Endothelial cell of umbilical vein (primary cell): ENCODE data around the gene NTN3. TPM values are rescaled to one million over a fixed set of nuclear protein-coding genes. Genes with fewer than 3 reads are reported as not detected.

Source experiments
- BruUV-seq: library from RNA; stranded (reverse); fragments of 400-500 nt; replicated peaks from 2 replicates; lab custom pipeline; 2021; lab: Mats Ljungman, UMichigan
- CTCF ChIA-PET: fragments of 300-600, 350-600 bp; sonication (Branson Sonifier 250); formaldehyde crosslinking; loops from one replicate; lab custom pipeline; 2021; ENCODE audit warnings: antibody characterized with exemption, inconsistent platforms; lab: Charles Lee
- POLR2A ChIA-PET: fragments of 300-600, 350-600 bp; sonication (Branson Sonifier 250); formaldehyde crosslinking; loops from one replicate; lab custom pipeline; 2021; ENCODE audit warnings: antibody characterized with exemption, inconsistent platforms; lab: Charles Lee
- DNase-seq: peaks from one replicate; pipeline ENCODE4 v3.0.0-alpha.2; 2011; ENCODE audit warnings: low read depth, low spot score
- FAIRE-seq: peaks from 2 replicates; lab custom pipeline; 2011; peaks lifted over from hg19 to GRCh38; lab: Jason Lieb, UNC
- H2AFZ ChIP-seq: 2 replicates; pipeline ENCODE4 v1.6.0; 2012; ENCODE audit warnings: low read depth, low read length, control low read depth, inconsistent platforms
- H3K27ac ChIP-seq: 2 replicates; pipeline ENCODE4 v1.5.1; 2011; ENCODE audit warnings: low read depth, mild to moderate bottlenecking, control low read depth, low read length, moderate library complexity; ENCODE audit not compliant: insufficient read depth
- H3K27me3 ChIP-seq, 2 experiments: 2 replicates each; pipeline versions ENCODE4 v1.6.0 to v1.6.1; 2011; ENCODE audit warnings: low read length in 2 of 2, mixed read lengths in 1 of 2; ENCODE audit not compliant: control insufficient read depth in 2 of 2, insufficient read depth in 2 of 2
- H3K36me3 ChIP-seq, 2 experiments: 2 replicates in 1 of 2; 3 replicates in 1 of 2; pipeline ENCODE4 v1.5.1; 2011; ENCODE audit warnings: low read length in 2 of 2, mild to moderate bottlenecking in 1 of 2, moderate library complexity in 1 of 2; ENCODE audit not compliant: control insufficient read depth in 2 of 2, insufficient read depth in 2 of 2; ENCODE audit errors: extremely low read depth in 1 of 2
- H3K4me1 ChIP-seq: 3 replicates; pipeline ENCODE4 v1.5.1; 2011; ENCODE audit warnings: mild to moderate bottlenecking, low read length; ENCODE audit not compliant: control insufficient read depth, insufficient read depth; ENCODE audit errors: extremely low read depth
- H3K4me2 ChIP-seq: 2 replicates; pipeline ENCODE4 v1.6.1; 2011; ENCODE audit warnings: low read length, control low read depth, mixed read lengths; ENCODE audit not compliant: insufficient read depth
- H3K4me3 ChIP-seq, 3 experiments: fragments of 200-600 bp in 1 of 3; sonication (generic), shearing (Covaris generic) in 1 of 3; replicated peaks in 1 of 3; 2 replicates each; pipeline ENCODE4 v1.5.1; 2011 to 2016; ENCODE audit warnings: control low read depth in 3 of 3, low read length in 3 of 3, mild to moderate bottlenecking in 2 of 3, inconsistent platforms in 1 of 3, low read depth in 1 of 3, moderate library complexity in 1 of 3; ENCODE audit not compliant: insufficient read depth in 1 of 3
- H3K79me2 ChIP-seq: 2 replicates; pipeline ENCODE4 v1.6.0; 2012; ENCODE audit warnings: low read length, inconsistent platforms; ENCODE audit not compliant: control insufficient read depth, insufficient read depth
- H3K9ac ChIP-seq: replicated peaks from 2 replicates; pipeline ENCODE3; 2011; ENCODE audit warnings: low read length, control low read depth; ENCODE audit not compliant: insufficient read depth; ENCODE audit errors: extremely low read depth
- H3K9me1 ChIP-seq: replicated peaks from 3 replicates; pipeline ENCODE4 v1.6.0; 2011; ENCODE audit warnings: mild to moderate bottlenecking, low read length; ENCODE audit not compliant: control insufficient read depth, insufficient read depth; ENCODE audit errors: extremely low read depth
- H3K9me3 ChIP-seq: replicated peaks from 2 replicates; pipeline ENCODE4 v1.5.1; 2012; ENCODE audit warnings: low read length, inconsistent platforms; ENCODE audit not compliant: control insufficient read depth, insufficient read depth
- H4K20me1 ChIP-seq: replicated peaks from 2 replicates; pipeline ENCODE3; 2011; ENCODE audit warnings: mild to moderate bottlenecking, low read length; ENCODE audit not compliant: control insufficient read depth, insufficient read depth; ENCODE audit errors: extremely low read depth
- EZH2 ChIP-seq: IDR thresholded peaks from 2 replicates; pipeline ENCODE4 v1.6.1; 2012; ENCODE audit warnings: borderline replicate concordance, low read depth, mild to moderate bottlenecking, moderate library complexity, low read length, inconsistent platforms; ENCODE audit not compliant: severe bottlenecking
- FOS ChIP-seq: IDR thresholded peaks from 2 replicates; pipeline ENCODE4 v1.6.1; 2011; ENCODE audit warnings: mild to moderate bottlenecking, low read length, moderate library complexity, borderline replicate concordance; ENCODE audit not compliant: insufficient read depth
- GATA2 ChIP-seq: IDR thresholded peaks from 2 replicates; pipeline ENCODE4 v1.7.0; 2011; ENCODE audit warnings: low read depth, mild to moderate bottlenecking, moderate library complexity, mixed read lengths, low read length; ENCODE audit not compliant: insufficient read length, insufficient read depth
- JUN ChIP-seq: IDR thresholded peaks from 2 replicates; pipeline ENCODE4 v1.6.1; 2011; ENCODE audit warnings: borderline replicate concordance, low read depth; ENCODE audit not compliant: insufficient read length, insufficient read depth
- MAX ChIP-seq: IDR thresholded peaks from 2 replicates; pipeline ENCODE4 v1.6.1; 2011; ENCODE audit not compliant: insufficient read depth, insufficient read length
- MYC ChIP-seq: IDR thresholded peaks from one replicate; pipeline ENCODE4 v1.6.1; 2011; ENCODE audit warnings: mild to moderate bottlenecking, low read depth, low read length
- POLR2A ChIP-seq: IDR thresholded peaks from 2 replicates; pipeline ENCODE4 v1.6.1; 2012; ENCODE audit warnings: low read depth, mild to moderate bottlenecking, control low read depth, low read length
- POLR2AphosphoS5 ChIP-seq: IDR thresholded peaks from 2 replicates; pipeline ENCODE4 v1.6.1; 2012; ENCODE audit warnings: low read depth, mild to moderate bottlenecking, control low read depth, low read length, moderate library complexity; ENCODE audit not compliant: insufficient read depth
- dilution Hi-C: fragments of 300-500 bp; cut with MboI; formaldehyde crosslinking; loops from one replicate; pipeline ENCODE4 v1.15.0; 2019; ENCODE audit warnings: low sequenced_read_pairs; ENCODE audit not compliant: extremely low pct_ligation_motif_present
- intact Hi-C: fragments of 100-400 bp; cut with micrococcal nuclease; formaldehyde crosslinking; loops from one replicate; pipeline ENCODE4 v1.10.0; 2022
- polyA plus RNA-seq, 4 experiments: library from polyadenylated mRNA; depleted of rRNA in 3 of 4; stranded (reverse) in 3 of 4; unstranded in 1 of 4; fragments of >200 nt; gene quantifications; 2 replicates each; pipeline versions ENCODE4 v1.2.1 to v1.2.3, GENCODE V29; 2011 to 2012; ENCODE audit warnings: missing spikeins in 1 of 4
- total RNA-seq: library from RNA; stranded (reverse); gene quantifications from 2 replicates; pipeline ENCODE4 v1.2.3, GENCODE V29; 2021
- TF ChIP-seq, protein P1 (sequence below), 2 donors: IDR thresholded peaks; 1 replicate in 1 of 2; 2 replicates in 1 of 2; pipeline ENCODE4 v1.5.1; 2011; ENCODE audit warnings: low read length in 2 of 2, mild to moderate bottlenecking in 2 of 2, moderate library complexity in 2 of 2, control low read depth in 1 of 2, inconsistent platforms in 1 of 2, low read depth in 1 of 2; ENCODE audit not compliant: insufficient read depth in 1 of 2; ENCODE audit errors: extremely low read depth in 1 of 2

The NTN3 gene
- total and polyA plus RNA-seq, 2 donors (not counting 3 experiments of a cell fraction or from before 2014, with no cell fraction given), result 0.15 TPM; not detected in 1

DNA sequence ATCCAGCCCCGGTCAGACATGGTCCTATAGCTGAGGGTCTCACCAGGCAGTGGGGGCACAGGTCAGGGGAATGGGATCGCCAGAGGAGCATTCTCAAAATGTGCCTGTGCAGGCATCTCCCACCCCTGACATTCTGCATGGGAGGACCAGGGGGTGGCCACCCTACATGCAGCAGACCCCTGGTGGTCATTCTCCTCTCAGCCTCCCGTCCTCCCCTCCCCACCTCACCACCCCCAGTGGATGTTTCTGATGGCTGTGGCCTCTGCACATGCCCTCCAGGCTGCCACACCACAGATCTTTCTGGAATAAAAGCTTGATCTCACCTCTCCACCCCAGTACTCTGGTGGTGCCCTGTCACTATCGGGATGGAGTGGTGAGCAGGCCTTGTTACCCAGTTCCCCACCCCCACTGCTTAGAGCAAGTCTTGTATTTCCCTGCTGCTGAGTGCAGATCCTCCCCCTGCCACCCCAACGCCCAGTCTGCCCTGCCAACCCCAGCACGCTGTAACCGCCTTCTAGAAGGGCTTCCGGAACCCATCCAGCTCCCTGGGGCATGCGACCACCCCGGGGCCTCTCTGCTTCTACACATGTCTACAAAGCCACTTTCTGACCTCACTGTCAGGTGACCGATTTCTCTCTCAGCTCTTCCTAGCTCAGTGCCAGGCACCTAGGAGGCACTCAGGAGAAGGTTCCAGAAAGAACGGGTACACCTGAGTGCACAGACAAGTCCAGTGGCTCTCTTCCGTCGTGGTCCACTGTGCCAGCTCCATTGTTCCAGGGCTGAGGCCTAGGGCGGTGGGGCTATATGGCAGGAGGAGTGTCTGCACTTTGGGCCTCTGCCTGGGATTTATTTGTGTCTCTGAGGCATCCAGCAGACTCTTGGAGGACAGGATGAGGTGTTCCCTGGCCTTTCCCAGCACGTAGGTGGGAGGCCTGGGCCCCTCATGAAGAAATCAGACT lies 13.1 kb downstream of the NTN3 start:
- Histone ChIP-seq H3K4me2 (no peak overlapping the region), H3K27ac (no peak overlapping the region), H3K9me3 (no peaks in the 10 kb centered on the region), H3K36me3 (no peaks in the 10 kb centered on the region), H4K20me1 (no peaks in the 10 kb centered on the region), H3K9me1 (no peaks in the 10 kb centered on the region), H3K9ac (no peak overlapping the region), H3K27me3 (no peaks in the 10 kb centered on the region), H3K79me2 (peaks cover 5% of the 10 kb centered on the region), H2AFZ (no peak overlapping the region), H3K4me1 (no peaks in the 10 kb centered on the region), H3K4me3 (no peak overlapping the region)
- FAIRE-seq, result no peak
- no peak for DNase-seq
- intact Hi-C loops, result no loop called here
- dilution Hi-C loops, result no loop called here
- ChIA-PET CTCF (interaction anchor here (1.7 to 3.0 kb wide), 3 partner anchors 14 to 17 kb away, joined by 5 to 14 read pairs (median 9); partner anchors contain the start of gene NTN3), POLR2A (no interaction called here)
- BruUV-seq, result no TSS peak
- no peak for TF ChIP-seq POLR2A
- TF ChIP-seq GATA2, result no peak
- no peak for TF ChIP-seq FOS
- no peak for TF ChIP-seq JUN
- TF ChIP-seq MYC, result no peak
- no peak for TF ChIP-seq POLR2AphosphoS5
- TF ChIP-seq, protein P1, sequence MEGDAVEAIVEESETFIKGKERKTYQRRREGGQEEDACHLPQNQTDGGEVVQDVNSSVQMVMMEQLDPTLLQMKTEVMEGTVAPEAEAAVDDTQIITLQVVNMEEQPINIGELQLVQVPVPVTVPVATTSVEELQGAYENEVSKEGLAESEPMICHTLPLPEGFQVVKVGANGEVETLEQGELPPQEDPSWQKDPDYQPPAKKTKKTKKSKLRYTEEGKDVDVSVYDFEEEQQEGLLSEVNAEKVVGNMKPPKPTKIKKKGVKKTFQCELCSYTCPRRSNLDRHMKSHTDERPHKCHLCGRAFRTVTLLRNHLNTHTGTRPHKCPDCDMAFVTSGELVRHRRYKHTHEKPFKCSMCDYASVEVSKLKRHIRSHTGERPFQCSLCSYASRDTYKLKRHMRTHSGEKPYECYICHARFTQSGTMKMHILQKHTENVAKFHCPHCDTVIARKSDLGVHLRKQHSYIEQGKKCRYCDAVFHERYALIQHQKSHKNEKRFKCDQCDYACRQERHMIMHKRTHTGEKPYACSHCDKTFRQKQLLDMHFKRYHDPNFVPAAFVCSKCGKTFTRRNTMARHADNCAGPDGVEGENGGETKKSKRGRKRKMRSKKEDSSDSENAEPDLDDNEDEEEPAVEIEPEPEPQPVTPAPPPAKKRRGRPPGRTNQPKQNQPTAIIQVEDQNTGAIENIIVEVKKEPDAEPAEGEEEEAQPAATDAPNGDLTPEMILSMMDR (IDR thresholded peaks at IDR 0.05; ENCODE audit: extremely low read depth in 1 of 2, insufficient read depth in 1 of 2, low read depth in 1 of 2, low read length in 2 of 2), result no peak
- TF ChIP-seq MAX, result no peak
- no peak for TF ChIP-seq EZH2
